Stimulated activated CD8-positive, alpha-beta memory T cell treated with anti-CD3 and anti-CD28 coated beads, Interleukin-12 subunit alpha, Interleukin-12 subunit beta, amount 100 ng/mL, for 4 hours (primary cell): ENCODE data around the gene MAP3K15.

ENCODE experiments used
- DNase-seq: peaks from one replicate; pipeline ENCODE4 v3.0.0-alpha.2; 2020; ENCODE audit warnings: low read depth

MAP3K15 gene

GRCh38 chrX:19514791-19515614 is at the start of gene MAP3K15:
MAP3K15 (minus strand) TSS chrX:19515508; CDS start chrX:19515261, 247 bp downstream.
- no peak for DNase-seq

- DNase-seq, result no peak
These were observed 49.3 kb upstream of the MAP3K15 start for GRCh38 chrX:19564606-19565005.

GRCh38 chrX:19563746-19564145 is 48.4 kb upstream of the MAP3K15 start:
- DNase-seq, result no peak

- DNase-seq, result no peak
These were observed 48.0 kb upstream of the MAP3K15 start for GRCh38 chrX:19563327-19563726.

GRCh38 chrX:19560611-19561010 is 45.3 kb upstream of the MAP3K15 start:
- no peak for DNase-seq

GRCh38 chrX:19557822-19558221 is 42.5 kb upstream of the MAP3K15 start:
- no peak for DNase-seq

GRCh38 chrX:19556202-19556601 is 40.9 kb upstream of the MAP3K15 start:
- DNase-seq, result no peak

GRCh38 chrX:19555683-19556082 is 40.4 kb upstream of the MAP3K15 start:
- no peak for DNase-seq

GRCh38 chrX:19555236-19555635 is 39.9 kb upstream of the MAP3K15 start:
- DNase-seq, result no peak

- no peak for DNase-seq
These were observed 39.5 kb upstream of the MAP3K15 start for GRCh38 chrX:19554786-19555185.

GRCh38 chrX:19552793-19553192 is 37.5 kb upstream of the MAP3K15 start:
- DNase-seq, result no peak

- DNase-seq, result no peak
These were observed 34.5 kb upstream of the MAP3K15 start for GRCh38 chrX:19549838-19550237.

- no peak for DNase-seq
These were observed 33.6 kb upstream of the MAP3K15 start for GRCh38 chrX:19548934-19549333.

- DNase-seq, result no peak
These were observed 33.0 kb upstream of the MAP3K15 start for GRCh38 chrX:19548279-19548678.

- no peak for DNase-seq
These were observed 30.3 kb upstream of the MAP3K15 start for GRCh38 chrX:19545651-19546050.

- DNase-seq, result no peak
These were observed 29.5 kb upstream of the MAP3K15 start for GRCh38 chrX:19544693-19545305.

- DNase-seq, result no peak
These were observed 28.7 kb upstream of the MAP3K15 start for GRCh38 chrX:19543951-19544381.

- no peak for DNase-seq
These were observed 27.9 kb upstream of the MAP3K15 start for GRCh38 chrX:19543020-19543715.

GRCh38 chrX:19541931-19542330 is 26.6 kb upstream of the MAP3K15 start:
- DNase-seq, result no peak

GRCh38 chrX:19541196-19541595 is 25.9 kb upstream of the MAP3K15 start:
- no peak for DNase-seq

GRCh38 chrX:19540076-19540475 is 24.8 kb upstream of the MAP3K15 start:
- DNase-seq, result no peak

- DNase-seq, result no peak
These were observed 24.4 kb upstream of the MAP3K15 start for GRCh38 chrX:19539665-19540064.

GRCh38 chrX:19535476-19535875 is 20.2 kb upstream of the MAP3K15 start:
- no peak for DNase-seq
